Colonic mucosa (tissue), 4 donors: Measurements from ENCODE around the gene PRKCB. TPM values are rescaled to one million over a fixed set of nuclear protein-coding genes. Genes with fewer than 3 reads are reported as not detected.

Experiments used
- DNase-seq: peaks from one replicate; pipeline ENCODE4 v3.0.0-alpha.2; 2020
- H3K27ac ChIP-seq: fragments of 200-600 bp; one replicate; pipeline ENCODE4 v1.8.0; 2021
- H3K27me3 ChIP-seq: fragments of 200-600 bp; one replicate; pipeline ENCODE4 v1.8.0; 2021
- H3K36me3 ChIP-seq: fragments of 200-600 bp; one replicate; pipeline ENCODE4 v1.8.0; 2021
- H3K4me1 ChIP-seq: fragments of 200-600 bp; one replicate; pipeline ENCODE4 v1.8.0; 2021; ENCODE audit warnings: mild to moderate bottlenecking
- H3K4me3 ChIP-seq: fragments of 200-600 bp; one replicate; pipeline ENCODE4 v1.8.0; 2021
- H3K9ac ChIP-seq, 2 donors: one replicate each; pipeline ENCODE4 v1.7.0; 2013; ENCODE audit warnings: control low read depth in 2 of 2, low read depth in 2 of 2, low read length in 2 of 2
- H3K9me3 ChIP-seq: fragments of 200-600 bp; one replicate; pipeline ENCODE4 v1.8.0; 2021
- CTCF ChIP-seq: fragments of 200-600 bp; IDR thresholded peaks from one replicate; pipeline ENCODE4 v1.8.0; 2022; ENCODE audit warnings: antibody characterized with exemption, mild to moderate bottlenecking
- intact Hi-C: fragments of 100-400 bp; cut with DNase I; formaldehyde crosslinking; loops from one replicate; pipeline ENCODE4 v1.14.1; 2022
- total RNA-seq, 2 donors: library from RNA; stranded (reverse); fragmentation: NEBNext Ultra II Directional in 1 of 2; extraction: Animal tissue kit (Norgen Biotek cat#: 25700) in 1 of 2; gene quantifications; one replicate each; pipeline ENCODE4 v1.2.1, GENCODE V29; 2021
- donor health status: healthy.
- donor health status: DM: no; HTN: no; CAD: no.
- donor health status: DM: no; HTN: no; CAD: no.

The PRKCB gene
- total RNA-seq, 2 donors from 2014 or later = 2.5 to 10.7 TPM

DNA sequence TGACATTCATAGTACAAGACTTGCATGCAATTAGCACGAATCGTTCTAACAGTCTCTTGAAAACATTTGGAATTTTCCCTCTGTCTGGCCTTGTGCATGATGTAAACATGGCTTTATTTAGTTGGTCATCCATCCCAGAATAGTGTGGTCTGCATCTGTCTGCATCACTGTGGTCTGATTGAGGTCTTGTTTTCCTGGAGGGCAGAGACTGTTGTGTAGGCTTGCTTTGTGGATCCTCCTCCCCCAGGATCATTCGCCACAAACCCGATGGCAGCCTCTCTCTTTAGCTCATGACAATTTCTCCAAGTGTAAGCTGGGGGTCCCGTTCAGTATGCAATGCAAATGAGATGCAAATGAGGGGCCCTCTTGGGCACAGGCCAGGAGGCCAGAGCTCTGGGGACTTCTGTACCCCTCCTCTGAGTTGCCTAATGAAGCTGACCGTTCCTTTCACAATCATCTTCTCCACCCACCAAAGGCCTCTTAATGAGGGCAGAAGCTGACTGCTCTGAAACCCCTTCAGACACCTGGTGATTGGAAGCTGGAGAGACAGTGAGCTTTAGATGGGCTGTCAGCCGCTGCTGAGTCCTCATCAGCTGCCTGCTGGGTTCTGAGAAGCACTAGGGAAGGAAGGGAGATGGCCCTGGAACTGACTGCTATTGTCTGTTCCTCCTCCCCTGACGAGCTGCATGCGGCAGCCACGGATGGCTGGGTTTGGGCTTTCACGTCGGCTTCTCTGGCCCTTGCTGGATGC lies 219.1 kb downstream of the PRKCB start:
- H3K27me3 ChIP-seq = no peaks in the 10 kb centered on the region
- no peaks in the 10 kb centered on the region for H3K36me3 ChIP-seq
- TF ChIP-seq CTCF = no peak
- no peak for DNase-seq
- H3K4me3 ChIP-seq = no peak overlapping the region
- no peaks in the 10 kb centered on the region for H3K9me3 ChIP-seq
- no peak overlapping the region for H3K9ac ChIP-seq
- no peak overlapping the region for H3K27ac ChIP-seq
- H3K4me1 ChIP-seq = no peaks in the 10 kb centered on the region
- intact Hi-C loops = no loop called here

- Histone ChIP-seq H3K36me3 (no peaks in the 10 kb centered on the region), H3K27ac (no peak overlapping the region), H3K4me3 (no peak overlapping the region), H3K27me3 (no peaks in the 10 kb centered on the region), H3K9ac (no peak overlapping the region), H3K4me1 (no peaks in the 10 kb centered on the region), H3K9me3 (no peaks in the 10 kb centered on the region)
- intact Hi-C loops = no loop called here
- TF ChIP-seq CTCF = no peak
- DNase-seq = no peak
These were observed 226.6 kb downstream of the PRKCB start for GRCh38 chr16:24062270-24062817.

DNA sequence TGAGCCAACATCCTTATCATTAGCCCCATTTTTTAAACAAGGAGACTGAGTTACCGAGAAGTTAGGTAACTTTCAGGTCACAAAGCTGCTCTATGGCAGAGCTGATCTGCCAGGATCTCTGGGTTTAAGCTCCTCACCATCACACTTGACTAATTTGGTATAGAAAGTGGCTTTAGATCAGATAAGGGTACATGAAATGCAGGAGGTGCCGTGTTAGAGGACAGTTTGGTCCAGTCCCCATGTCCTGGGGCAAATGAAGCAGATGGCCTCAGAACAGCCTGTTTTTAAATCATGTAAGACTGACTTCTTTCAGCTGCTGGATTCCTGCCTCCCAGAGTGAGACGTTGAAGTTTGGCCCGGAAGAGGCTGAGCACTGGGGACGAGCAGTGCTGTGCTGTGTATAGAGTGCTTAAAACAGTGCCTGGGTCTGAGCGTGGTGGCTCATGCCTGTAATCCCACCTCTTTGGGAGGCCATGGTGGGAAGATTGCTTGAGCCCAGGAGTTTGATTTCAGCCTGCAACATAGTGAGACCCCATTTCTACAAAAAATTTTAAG lies 233.3 kb downstream of the PRKCB start:
- intact Hi-C loops = no loop called here
- no peaks in the 10 kb centered on the region for H3K27me3 ChIP-seq
- H3K27ac ChIP-seq = no peak overlapping the region
- H3K4me3 ChIP-seq = no peak overlapping the region
- no peaks in the 10 kb centered on the region for H3K36me3 ChIP-seq
- H3K9me3 ChIP-seq = no peaks in the 10 kb centered on the region
- no peak for DNase-seq
- no peaks in the 10 kb centered on the region for H3K4me1 ChIP-seq
- no peak overlapping the region for H3K9ac ChIP-seq
- TF ChIP-seq CTCF = no peak

DNA sequence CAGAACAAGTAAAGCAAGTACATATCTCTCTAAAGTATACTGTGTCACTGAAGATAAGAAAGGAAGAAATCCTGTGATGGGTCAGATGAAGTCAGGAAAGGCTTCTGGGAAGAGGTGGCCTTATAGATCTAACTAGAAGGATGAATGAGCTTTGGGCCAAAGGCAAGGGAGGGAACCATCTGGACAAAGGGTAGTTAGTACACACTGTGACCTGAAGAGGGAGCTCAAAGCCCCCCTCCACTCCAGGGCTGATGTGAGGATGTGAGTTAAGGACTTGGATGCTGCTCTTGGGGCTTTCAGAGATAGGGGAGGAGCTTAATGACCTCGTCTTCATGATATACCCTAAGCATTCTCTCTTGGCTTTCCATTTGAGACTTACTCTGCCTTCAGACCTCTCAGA lies 235.1 kb downstream of the PRKCB start:
- peak; percentile 40 for TF ChIP-seq CTCF

GRCh38 chr16:24071666-24072360 lies 236.0 kb downstream of the PRKCB start:
- no peaks in the 10 kb centered on the region for H3K4me1 ChIP-seq
- no peak for TF ChIP-seq CTCF
- no peak for DNase-seq

More for the DNA sequence above, 235.1 kb downstream of the PRKCB start:
- intact Hi-C loops = no loop called here
- H3K4me3 ChIP-seq = no peak overlapping the region
- H3K9me3 ChIP-seq = no peaks in the 10 kb centered on the region
- no peaks in the 10 kb centered on the region for H3K27me3 ChIP-seq
- no peak for DNase-seq
- H3K36me3 ChIP-seq = no peaks in the 10 kb centered on the region
- H3K9ac ChIP-seq = no peak overlapping the region
- no peaks in the 10 kb centered on the region for H3K4me1 ChIP-seq
- H3K27ac ChIP-seq = no peak overlapping the region

More at GRCh38 chr16:24071666-24072360, 236.0 kb downstream of the PRKCB start:
- intact Hi-C loops = no loop called here
- Histone ChIP-seq H3K27me3 (no peaks in the 10 kb centered on the region), H3K9ac (no peak overlapping the region), H3K36me3 (no peaks in the 10 kb centered on the region), H3K27ac (no peak overlapping the region), H3K4me3 (no peak overlapping the region), H3K9me3 (no peaks in the 10 kb centered on the region)
